Measurements from ENCODE around the gene KLHDC9. TPM values are rescaled to one million over a fixed set of nuclear protein-coding genes. Genes with fewer than 3 reads are reported as not detected.

Gene KLHDC9
- total RNA-seq, 1 donor: 1.4 TPM

GRCh38 chr1:161133220-161133740 lies 35.1 kb downstream of the KLHDC9 start:
- TF ChIP-seq CTCF (IDR thresholded peaks at IDR 0.05; ENCODE audit: extremely low read depth, low read depth, low read length): no peak
- Histone ChIP-seq H3K27me3 (ENCODE audit: insufficient read depth, low read length) (no peaks in the 10 kb centered on the region), H3K27ac (ENCODE audit: low read depth, low read length) (peak overlapping the region; percentile 96), H3K4me1 (ENCODE audit: insufficient read depth, low read length) (peaks cover 20% of the 10 kb centered on the region), H3K79me2 (ENCODE audit: insufficient read depth, low read length) (peaks cover 66% of the 10 kb centered on the region), H3K4me3 (ENCODE audit: insufficient read depth, low read length) (peak overlapping the region; percentile 100), H2AFZ (ENCODE audit: low read length) (peak overlapping the region; percentile 100), H3K4me2 (ENCODE audit: insufficient read depth, low read length) (peak overlapping the region; percentile 99), H4K20me1 (ENCODE audit: insufficient read depth, low read length) (peaks cover 11% of the 10 kb centered on the region), H3K9me3 (ENCODE audit: low read depth, low read length) (no peaks in the 10 kb centered on the region), H3K36me3 (ENCODE audit: insufficient read depth, low read length) (peaks cover 15% of the 10 kb centered on the region)
- no peak for DNase-seq (ENCODE audit: insufficient read length, low spot score, missing footprints)

- Histone ChIP-seq H3K27me3 (ENCODE audit: insufficient read depth, low read length) (no peaks in the 10 kb centered on the region), H3K4me3 (ENCODE audit: insufficient read depth, low read length) (no peak overlapping the region), H4K20me1 (ENCODE audit: insufficient read depth, low read length) (no peaks in the 10 kb centered on the region), H3K4me2 (ENCODE audit: insufficient read depth, low read length) (no peak overlapping the region), H3K9me3 (ENCODE audit: low read depth, low read length) (no peaks in the 10 kb centered on the region), H3K79me2 (ENCODE audit: insufficient read depth, low read length) (peaks cover 22% of the 10 kb centered on the region), H3K36me3 (ENCODE audit: insufficient read depth, low read length) (no peaks in the 10 kb centered on the region), H3K4me1 (ENCODE audit: insufficient read depth, low read length) (peaks cover 6% of the 10 kb centered on the region), H2AFZ (ENCODE audit: low read length) (no peak overlapping the region), H3K27ac (ENCODE audit: low read depth, low read length) (no peak overlapping the region)
- no peak for TF ChIP-seq CTCF (IDR thresholded peaks at IDR 0.05; ENCODE audit: extremely low read depth, low read depth, low read length)
- DNase-seq (ENCODE audit: insufficient read length, low spot score, missing footprints): no peak
These were observed 39.7 kb downstream of the KLHDC9 start for GRCh38 chr1:161137881-161138280.

GRCh38 chr1:161138431-161138830 lies 40.3 kb downstream of the KLHDC9 start:
- Histone ChIP-seq H3K4me2 (ENCODE audit: insufficient read depth, low read length) (no peak overlapping the region), H3K27me3 (ENCODE audit: insufficient read depth, low read length) (no peaks in the 10 kb centered on the region), H2AFZ (ENCODE audit: low read length) (no peak overlapping the region), H3K79me2 (ENCODE audit: insufficient read depth, low read length) (peaks cover 16% of the 10 kb centered on the region), H3K4me1 (ENCODE audit: insufficient read depth, low read length) (peaks cover 4% of the 10 kb centered on the region), H3K9me3 (ENCODE audit: low read depth, low read length) (no peaks in the 10 kb centered on the region), H4K20me1 (ENCODE audit: insufficient read depth, low read length) (no peaks in the 10 kb centered on the region), H3K36me3 (ENCODE audit: insufficient read depth, low read length) (no peaks in the 10 kb centered on the region), H3K27ac (ENCODE audit: low read depth, low read length) (no peak overlapping the region), H3K4me3 (ENCODE audit: insufficient read depth, low read length) (no peak overlapping the region)
- TF ChIP-seq CTCF (IDR thresholded peaks at IDR 0.05; ENCODE audit: extremely low read depth, low read depth, low read length): no peak
- DNase-seq (ENCODE audit: insufficient read length, low spot score, missing footprints): no peak

- Histone ChIP-seq H3K79me2 (ENCODE audit: insufficient read depth, low read length) (peaks cover 4% of the 10 kb centered on the region), H3K4me1 (ENCODE audit: insufficient read depth, low read length) (no peaks in the 10 kb centered on the region), H3K36me3 (ENCODE audit: insufficient read depth, low read length) (no peaks in the 10 kb centered on the region), H2AFZ (ENCODE audit: low read length) (no peak overlapping the region), H3K27ac (ENCODE audit: low read depth, low read length) (no peak overlapping the region), H3K4me2 (ENCODE audit: insufficient read depth, low read length) (no peak overlapping the region), H4K20me1 (ENCODE audit: insufficient read depth, low read length) (no peaks in the 10 kb centered on the region), H3K27me3 (ENCODE audit: insufficient read depth, low read length) (no peaks in the 10 kb centered on the region), H3K4me3 (ENCODE audit: insufficient read depth, low read length) (no peak overlapping the region), H3K9me3 (ENCODE audit: low read depth, low read length) (no peaks in the 10 kb centered on the region)
- TF ChIP-seq CTCF (IDR thresholded peaks at IDR 0.05; ENCODE audit: extremely low read depth, low read depth, low read length): peak; percentile 55
- DNase-seq (ENCODE audit: insufficient read length, low spot score, missing footprints): peak; percentile 83
These were observed 41.6 kb downstream of the KLHDC9 start for GRCh38 chr1:161139766-161140165.

Data from osteoblast (primary cell).